G401 (cell line): Measurements from ENCODE around the gene CCNI2. TPM values are rescaled to one million over a fixed set of nuclear protein-coding genes. Genes with fewer than 3 reads are reported as not detected.

Experiments used
- DNase-seq: peaks from one replicate; pipeline ENCODE4 v3.0.0-alpha.2; 2015; ENCODE audit warnings: low spot score
- in situ Hi-C: cut with HindIII; loops from 2 replicates; pipeline ENCODE4 v1.10.0; 2016; ENCODE audit warnings: low sequenced_read_pairs, mixed read lengths
- total RNA-seq: library from RNA; depleted of rRNA; stranded (reverse); fragments of >200 nt; shearing (Covaris generic); gene quantifications from 2 replicates; pipeline ENCODE4 v1.2.3, GENCODE V29; 2014

Gene CCNI2
- total RNA-seq, 1 experiment from 2014 or later: 0.07 TPM

GRCh38 chr5:132762246-132763000 is 15.2 kb downstream of the CCNI2 start:
- in situ Hi-C loops: no loop called here

GRCh38 chr5:132763181-132764036 is 16.2 kb downstream of the CCNI2 start:
- DNase-seq: no peak

More at GRCh38 chr5:132762246-132763000, 15.2 kb downstream of the CCNI2 start:
- DNase-seq: no peak

GRCh38 chr5:132764051-132764450 is 16.8 kb downstream of the CCNI2 start:
- in situ Hi-C loops: no loop called here
- DNase-seq: no peak

More at GRCh38 chr5:132763181-132764036, 16.2 kb downstream of the CCNI2 start:
- in situ Hi-C loops: no loop called here

GRCh38 chr5:132764671-132765238 is 17.5 kb downstream of the CCNI2 start:
- no peak for DNase-seq
- in situ Hi-C loops: no loop called here

GRCh38 chr5:132765311-132766019 is 18.2 kb downstream of the CCNI2 start:
- no peak for DNase-seq
- in situ Hi-C loops: no loop called here

- DNase-seq: no peak
- in situ Hi-C loops: no loop called here
These were observed 19.0 kb downstream of the CCNI2 start for GRCh38 chr5:132766020-132766805.

- DNase-seq: no peak
These were observed 19.5 kb downstream of the CCNI2 start for GRCh38 chr5:132766806-132767055.

GRCh38 chr5:132767150-132767549 is 19.9 kb downstream of the CCNI2 start:
- in situ Hi-C loops: no loop called here

More at GRCh38 chr5:132766806-132767055, 19.5 kb downstream of the CCNI2 start:
- in situ Hi-C loops: no loop called here

GRCh38 chr5:132768485-132768868 is 21.3 kb downstream of the CCNI2 start:
- in situ Hi-C loops: no loop called here
- no peak for DNase-seq

More at GRCh38 chr5:132767150-132767549, 19.9 kb downstream of the CCNI2 start:
- DNase-seq: peak; percentile 62

GRCh38 chr5:132770476-132771159 is 23.4 kb downstream of the CCNI2 start:
- in situ Hi-C loops: no loop called here
- DNase-seq: peak; percentile 48

GRCh38 chr5:132771503-132771998 is 24.3 kb downstream of the CCNI2 start:
- in situ Hi-C loops: no loop called here
- DNase-seq: peak; percentile 52

- in situ Hi-C loops: no loop called here
These were observed 25.3 kb downstream of the CCNI2 start for GRCh38 chr5:132772291-132773070.

GRCh38 chr5:132773114-132773513 is 25.9 kb downstream of the CCNI2 start:
- DNase-seq: no peak
- in situ Hi-C loops: no loop called here

More at GRCh38 chr5:132772291-132773070, 25.3 kb downstream of the CCNI2 start:
- no peak for DNase-seq

GRCh38 chr5:132773601-132774355 is 26.6 kb downstream of the CCNI2 start:
- in situ Hi-C loops: no loop called here
- peak; percentile 71 for DNase-seq

GRCh38 chr5:132774406-132774805 is 27.2 kb downstream of the CCNI2 start:
- in situ Hi-C loops: no loop called here

GRCh38 chr5:132774896-132775295 is 27.7 kb downstream of the CCNI2 start:
- in situ Hi-C loops: no loop called here
- DNase-seq: peak; percentile 37

More at GRCh38 chr5:132774406-132774805, 27.2 kb downstream of the CCNI2 start:
- no peak for DNase-seq
